HepG2 (cell line): ENCODE data around the gene FGGY. TPM values are rescaled to one million over a fixed set of nuclear protein-coding genes. Genes with fewer than 3 reads are reported as not detected.

Source experiments
- CREB1 ChIP-seq, 2 experiments: fragments of 450-650 bp in 1 of 2; IDR thresholded peaks; 2 replicates each; pipeline ENCODE4 v1.6.1; 2016 to 2017; ENCODE audit warnings: control low read depth in 1 of 2, mild to moderate bottlenecking in 1 of 2, missing compliant biosample characterization in 1 of 2, missing genetic modification characterization in 1 of 2
- DR1 ChIP-seq: sonication (generic); formaldehyde crosslinking; IDR thresholded peaks from 2 replicates; pipeline ENCODE4 v1.8.0; 2021; ENCODE audit warnings: mild to moderate bottlenecking, missing genetic modification reagents, inconsistent platforms
- HNRNPH1 ChIP-seq: fragments of 200-400 bp; formaldehyde crosslinking; optimal IDR thresholded peaks from 2 replicates; pipeline ENCODE3; 2017; ENCODE audit warnings: mild to moderate bottlenecking, low read depth, low read length
- JUN ChIP-seq: sonication (generic); formaldehyde crosslinking; IDR thresholded peaks from 2 replicates; pipeline ENCODE4 v1.4.0; 2020; ENCODE audit warnings: mild to moderate bottlenecking, missing genetic modification reagents
- LCORL ChIP-seq, 2 experiments: fragments of 450-650 bp in 1 of 2; sonication (generic) in 1 of 2; formaldehyde crosslinking in 1 of 2; IDR thresholded peaks; 2 replicates each; pipeline versions ENCODE4 v1.5.0 to v1.6.1; 2017 to 2020; ENCODE audit warnings: antibody characterized with exemption in 1 of 2, missing genetic modification reagents in 1 of 2
- MAFF ChIP-seq: IDR thresholded peaks from 2 replicates; pipeline ENCODE4 v1.6.1; 2011; ENCODE audit warnings: low read depth, low read length, improper control_type of control experiment
- MAFK ChIP-seq, 2 experiments: IDR thresholded peaks in 1 of 2; conservative IDR thresholded peaks in 1 of 2; 2 replicates each; pipeline ENCODE4 v1.6.1; 2011; ENCODE audit warnings: improper control_type of control experiment in 2 of 2, low read length in 2 of 2
- MXD3 ChIP-seq: IDR thresholded peaks from 2 replicates; pipeline ENCODE4 v1.6.1; 2016; ENCODE audit warnings: mild to moderate bottlenecking, missing biosample characterization, missing genetic modification reagents
- MYC ChIP-seq: sonication (generic); formaldehyde crosslinking; IDR thresholded peaks from 2 replicates; pipeline ENCODE4 v1.9.0; 2021; ENCODE audit warnings: missing genetic modification reagents, borderline replicate concordance
- PAX8 ChIP-seq: sonication (generic); formaldehyde crosslinking; IDR thresholded peaks from 2 replicates; pipeline ENCODE4 v1.8.0; 2022; ENCODE audit warnings: mild to moderate bottlenecking, missing genetic modification reagents, borderline replicate concordance
- RARA ChIP-seq: IDR thresholded peaks from 2 replicates; pipeline ENCODE4 v1.6.1; 2016; ENCODE audit warnings: missing genetic modification reagents, missing compliant biosample characterization
- RFXAP ChIP-seq: sonication (generic); formaldehyde crosslinking; IDR thresholded peaks from 2 replicates; pipeline ENCODE4 v1.4.0; 2020; ENCODE audit warnings: missing genetic modification reagents, borderline replicate concordance
- SETDB1 ChIP-seq: sonication (generic); formaldehyde crosslinking; IDR thresholded peaks from 2 replicates; pipeline ENCODE4 v1.5.1; 2020; ENCODE audit warnings: missing genetic modification reagents, mild to moderate bottlenecking, borderline replicate concordance
- TAF1 ChIP-seq: sonication (generic); formaldehyde crosslinking; IDR thresholded peaks from 2 replicates; pipeline ENCODE4 v1.4.0; 2020; ENCODE audit warnings: missing genetic modification reagents
- ZNF142 ChIP-seq: sonication (generic); formaldehyde crosslinking; IDR thresholded peaks from 2 replicates; pipeline ENCODE4 v1.4.0; 2020; ENCODE audit warnings: missing genetic modification reagents
- ZNF24 ChIP-seq: fragments of 450-650 bp; IDR thresholded peaks from 2 replicates; pipeline ENCODE4 v1.6.1; 2017; ENCODE audit warnings: antibody characterized with exemption, mild to moderate bottlenecking
- ZNF34 ChIP-seq: sonication (generic); formaldehyde crosslinking; IDR thresholded peaks from 2 replicates; pipeline ENCODE4 v1.4.0; 2020; ENCODE audit warnings: mild to moderate bottlenecking, missing genetic modification reagents, borderline replicate concordance
- ZNF468 ChIP-seq: sonication (generic); formaldehyde crosslinking; IDR thresholded peaks from 2 replicates; pipeline ENCODE4 v1.8.0; 2022; ENCODE audit warnings: mild to moderate bottlenecking, moderate library complexity, missing genetic modification reagents
- ZNF790 ChIP-seq: sonication (generic); formaldehyde crosslinking; IDR thresholded peaks from 2 replicates; pipeline ENCODE4 v1.8.0; 2022; ENCODE audit warnings: missing genetic modification reagents, mild to moderate bottlenecking, borderline replicate concordance
- ZNF792 ChIP-seq: IDR thresholded peaks from 2 replicates; pipeline ENCODE4 v1.6.1; 2016
- polyA plus RNA-seq, 8 experiments: library from polyadenylated mRNA; depleted of rRNA in 3 of 8; stranded (reverse) in 7 of 8; unstranded in 1 of 8; fragments of >200 nt; fragmentation: Illumina TruSeq in 4 of 8; extraction: Trizol in 4 of 8; gene quantifications; 2 replicates each; pipeline versions ENCODE4 v1.2.1 to v1.2.3, GENCODE V29; 2011 to 2016; ENCODE audit warnings: low read depth in 4 of 8, missing spikeins in 1 of 8, mixed read lengths in 1 of 8; ENCODE audit not compliant: insufficient read depth in 1 of 8
- total RNA-seq, 5 experiments: library from RNA; depleted of rRNA; stranded (reverse); fragments of >200 nt; fragmentation: Illumina TruSeq; extraction: Trizol; gene quantifications; 2 replicates each; pipeline ENCODE4 v1.2.3, GENCODE V29; 2016; ENCODE audit warnings: low read depth in 1 of 5
- TF ChIP-seq, protein P1 (sequence below): IDR thresholded peaks from 2 replicates; pipeline ENCODE4 v1.6.1; 2012; ENCODE audit warnings: low read depth, low read length, improper control_type of control experiment
- TF ChIP-seq, protein P2 (sequence below): sonication (generic); formaldehyde crosslinking; IDR thresholded peaks from 2 replicates; pipeline ENCODE4 v1.8.0; 2022; ENCODE audit warnings: mild to moderate bottlenecking, missing genetic modification reagents

FGGY gene
- total and polyA plus RNA-seq, 2 of the 13 experiments (the other 11 are each of a cell fraction or from before 2014, with no cell fraction given): 15.7 to 27.5 TPM

DNA sequence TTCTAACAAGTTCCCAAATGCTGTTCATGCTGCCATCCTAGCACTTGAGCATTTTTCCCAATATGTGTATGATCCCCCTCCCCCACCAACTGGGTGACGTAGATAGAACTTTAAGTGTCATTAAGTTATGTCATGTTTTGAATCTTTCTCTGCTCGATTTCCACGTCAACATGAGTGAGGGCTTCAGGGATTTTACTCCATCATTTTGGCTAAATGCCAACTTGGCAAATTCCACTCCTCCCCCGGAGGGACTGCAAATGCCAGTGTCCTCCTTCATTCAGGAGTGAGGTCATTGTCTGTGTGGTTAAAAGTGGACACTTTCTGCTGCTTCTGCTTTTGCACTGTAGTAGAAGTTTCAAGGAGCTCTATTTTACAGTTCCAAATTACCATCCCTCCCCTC lies 201.7 kb downstream of the FGGY start (continued):
- no peak for TF ChIP-seq MXD3 (CRISPR knock-in tag)
- no peak for TF ChIP-seq JUN (CRISPR knock-in tag)
- TF ChIP-seq, protein P1, sequence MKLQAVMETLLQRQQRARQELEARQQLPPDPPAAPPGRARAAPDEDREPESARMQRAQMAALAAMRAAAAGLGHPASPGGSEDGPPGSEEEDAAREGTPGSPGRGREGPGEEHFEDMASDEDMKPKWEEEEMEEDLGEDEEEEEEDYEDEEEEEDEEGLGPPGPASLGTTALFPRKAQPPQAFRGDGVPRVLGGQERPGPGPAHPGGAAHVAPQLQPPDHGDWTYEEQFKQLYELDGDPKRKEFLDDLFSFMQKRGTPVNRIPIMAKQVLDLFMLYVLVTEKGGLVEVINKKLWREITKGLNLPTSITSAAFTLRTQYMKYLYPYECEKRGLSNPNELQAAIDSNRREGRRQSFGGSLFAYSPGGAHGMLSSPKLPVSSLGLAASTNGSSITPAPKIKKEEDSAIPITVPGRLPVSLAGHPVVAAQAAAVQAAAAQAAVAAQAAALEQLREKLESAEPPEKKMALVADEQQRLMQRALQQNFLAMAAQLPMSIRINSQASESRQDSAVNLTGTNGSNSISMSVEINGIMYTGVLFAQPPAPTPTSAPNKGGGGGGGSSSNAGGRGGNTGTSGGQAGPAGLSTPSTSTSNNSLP: no peak
- TF ChIP-seq ZNF24: no peak
- no peak for TF ChIP-seq ZNF790 (CRISPR knock-in tag)
- no peak for TF ChIP-seq TAF1
- TF ChIP-seq MAFF: peak; percentile 79
- peak; percentile 78 to 82 for TF ChIP-seq MAFK (conservative IDR thresholded peaks at IDR 0.05 in 1 of 2, IDR thresholded peaks at IDR 0.05 in 1 of 2; ENCODE audit: low read length in 2 of 2)
- TF ChIP-seq HNRNPH1: no peak
- no peak for TF ChIP-seq CREB1 (IDR thresholded peaks at IDR 0.05)
- peak; percentile 26; the same call in 1 of the 2 replicates for TF ChIP-seq CREB1 (CRISPR knock-in tag; IDR thresholded peaks at IDR 0.05)
- TF ChIP-seq RFXAP (CRISPR knock-in tag): no peak
- TF ChIP-seq LCORL (IDR thresholded peaks at IDR 0.05): peak; percentile 30; the same call in 1 of the 2 replicates
- no peak for TF ChIP-seq LCORL (CRISPR knock-in tag; IDR thresholded peaks at IDR 0.05)
- no peak for TF ChIP-seq RARA (CRISPR knock-in tag)
- TF ChIP-seq, protein P2, sequence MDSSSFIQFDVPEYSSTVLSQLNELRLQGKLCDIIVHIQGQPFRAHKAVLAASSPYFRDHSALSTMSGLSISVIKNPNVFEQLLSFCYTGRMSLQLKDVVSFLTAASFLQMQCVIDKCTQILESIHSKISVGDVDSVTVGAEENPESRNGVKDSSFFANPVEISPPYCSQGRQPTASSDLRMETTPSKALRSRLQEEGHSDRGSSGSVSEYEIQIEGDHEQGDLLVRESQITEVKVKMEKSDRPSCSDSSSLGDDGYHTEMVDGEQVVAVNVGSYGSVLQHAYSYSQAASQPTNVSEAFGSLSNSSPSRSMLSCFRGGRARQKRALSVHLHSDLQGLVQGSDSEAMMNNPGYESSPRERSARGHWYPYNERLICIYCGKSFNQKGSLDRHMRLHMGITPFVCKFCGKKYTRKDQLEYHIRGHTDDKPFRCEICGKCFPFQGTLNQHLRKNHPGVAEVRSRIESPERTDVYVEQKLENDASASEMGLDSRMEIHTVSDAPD (CRISPR knock-in tag): no peak
- TF ChIP-seq ZNF34: no peak
- TF ChIP-seq ZNF792 (CRISPR knock-in tag): no peak
- no peak for TF ChIP-seq PAX8 (CRISPR knock-in tag)
- no peak for TF ChIP-seq DR1 (CRISPR knock-in tag)
- TF ChIP-seq ZNF142 (CRISPR knock-in tag): no peak
- no peak for TF ChIP-seq MYC
- no peak for TF ChIP-seq SETDB1 (CRISPR knock-in tag)
- TF ChIP-seq ZNF468 (CRISPR knock-in tag): no peak
- TF ChIP-seq, all 625 proteins: peak for 4
